SHP77 treated with DMSO at 0.1 percent for 48 hours (cell line): Measurements from ENCODE around the gene KIAA0513.
A peak's percentile ranks its signal among the peaks of the same experiment; 100 is the strongest.

Experiments
- DNase-seq: peaks from one replicate; lab custom pipeline; 2025; lab: John Stamatoyannopoulos, UW

Gene KIAA0513

DNA sequence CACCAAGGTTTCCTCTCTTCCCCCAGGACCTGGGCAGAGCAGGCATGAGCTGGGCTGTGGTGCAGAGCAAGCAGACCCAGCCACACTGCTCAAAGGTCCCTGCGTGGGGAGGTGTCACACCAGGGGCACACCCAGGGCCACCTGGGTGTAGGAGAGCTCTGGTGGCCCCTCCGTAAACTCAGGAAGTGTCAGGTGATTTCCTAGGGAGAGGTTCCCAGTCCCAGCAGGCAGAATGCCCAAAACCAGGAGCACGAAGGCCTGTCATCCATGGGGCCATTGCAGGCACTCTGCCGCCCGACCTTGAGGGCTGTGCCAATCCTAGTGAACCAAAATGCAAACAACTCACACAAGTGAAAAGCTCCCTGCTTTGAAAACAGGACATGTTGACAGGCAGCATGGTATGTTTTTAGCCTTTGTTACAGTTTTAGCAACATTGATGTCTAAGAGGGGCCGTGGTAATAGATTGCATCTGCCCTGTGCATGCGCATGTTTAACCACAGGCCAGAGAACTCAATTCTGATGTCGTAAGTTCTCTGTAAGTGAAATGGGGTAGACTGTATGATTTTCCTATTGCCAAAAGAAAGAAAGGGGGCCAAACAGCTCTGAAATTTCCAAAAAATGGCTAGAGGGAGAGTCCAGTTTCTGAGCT, 63.4 kb downstream of the KIAA0513 start:
- no peak for DNase-seq

DNA sequence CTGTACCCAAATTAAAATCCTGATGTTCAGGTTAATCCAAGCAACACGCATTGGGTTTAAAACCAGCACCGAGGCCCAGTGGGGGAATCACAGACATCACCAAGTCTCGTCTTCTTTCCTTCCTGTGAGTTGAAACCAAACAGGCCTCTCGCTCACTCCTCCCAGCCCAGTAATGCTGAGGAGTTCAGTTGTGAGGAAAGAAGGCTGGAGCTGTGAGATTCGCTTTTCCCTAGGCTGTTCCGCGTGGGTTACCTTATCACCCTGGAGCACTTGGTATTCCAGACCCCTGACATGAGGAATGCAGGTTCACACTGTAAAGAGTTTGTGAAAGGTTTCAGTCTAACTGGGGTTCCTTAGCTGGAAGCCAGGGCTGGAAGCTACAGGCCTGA, 63.9 kb downstream of the KIAA0513 start:
- no peak for DNase-seq

DNA sequence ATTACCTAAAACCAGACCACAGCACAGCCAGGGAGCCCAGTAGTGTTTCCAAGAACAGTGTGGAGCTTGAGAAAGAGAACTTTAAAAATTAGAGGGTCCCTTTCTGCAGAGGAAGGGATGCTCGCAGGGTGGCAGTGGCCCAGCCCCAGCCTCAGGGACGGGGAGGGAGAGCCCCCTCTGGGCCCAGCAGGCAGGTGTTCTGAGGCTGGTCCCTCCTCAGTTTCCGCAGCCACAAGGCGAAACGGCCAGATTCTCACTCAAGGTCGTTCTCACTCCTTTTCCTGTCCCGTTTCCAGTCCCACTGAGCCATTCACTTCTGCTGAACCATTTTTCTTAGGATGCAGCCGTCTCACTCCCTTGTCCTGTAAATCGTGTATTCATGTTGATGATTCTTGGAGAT, 64.7 kb downstream of the KIAA0513 start:
- DNase-seq: no peak

DNA sequence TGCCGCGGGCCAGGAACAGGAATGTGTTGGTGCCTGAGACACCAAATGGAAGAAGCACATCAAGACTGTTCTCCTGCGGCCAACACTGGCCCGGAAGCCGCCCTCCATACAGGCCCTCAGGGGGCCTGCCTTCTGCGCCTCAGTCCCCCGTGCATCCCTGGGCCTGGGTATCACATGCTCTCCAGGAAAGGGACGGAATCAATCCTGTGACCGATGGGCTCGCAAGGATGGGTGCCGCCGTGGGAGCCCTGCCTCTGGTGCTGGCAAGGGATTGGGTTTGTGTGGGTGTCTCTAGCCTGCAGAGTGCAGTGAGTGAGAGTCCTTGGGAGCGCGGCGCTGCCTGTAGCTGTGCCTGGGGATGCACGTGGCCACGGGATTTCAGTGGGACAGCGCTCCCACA, 65.3 kb downstream of the KIAA0513 start:
- no peak for DNase-seq

DNA sequence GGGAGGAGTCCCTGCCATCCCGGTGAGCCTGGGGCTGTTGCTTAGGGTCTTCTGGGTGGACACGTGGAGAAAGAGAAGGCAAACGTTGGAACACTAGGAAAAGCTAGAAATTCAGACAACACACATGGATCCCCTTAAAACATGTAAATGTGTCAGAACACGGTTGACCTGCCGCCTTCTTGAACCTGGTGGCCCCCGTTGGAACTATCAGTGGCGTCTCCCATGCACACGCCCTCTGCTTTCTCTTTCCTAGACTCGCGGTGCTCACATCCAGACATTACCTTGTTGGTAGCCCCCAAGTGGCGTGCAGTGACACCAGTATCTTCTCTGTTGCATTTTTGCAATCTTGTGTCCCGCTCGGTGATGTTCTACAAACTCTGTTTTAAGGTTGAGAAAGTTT, 66.1 kb downstream of the KIAA0513 start:
- DNase-seq: no peak

DNA sequence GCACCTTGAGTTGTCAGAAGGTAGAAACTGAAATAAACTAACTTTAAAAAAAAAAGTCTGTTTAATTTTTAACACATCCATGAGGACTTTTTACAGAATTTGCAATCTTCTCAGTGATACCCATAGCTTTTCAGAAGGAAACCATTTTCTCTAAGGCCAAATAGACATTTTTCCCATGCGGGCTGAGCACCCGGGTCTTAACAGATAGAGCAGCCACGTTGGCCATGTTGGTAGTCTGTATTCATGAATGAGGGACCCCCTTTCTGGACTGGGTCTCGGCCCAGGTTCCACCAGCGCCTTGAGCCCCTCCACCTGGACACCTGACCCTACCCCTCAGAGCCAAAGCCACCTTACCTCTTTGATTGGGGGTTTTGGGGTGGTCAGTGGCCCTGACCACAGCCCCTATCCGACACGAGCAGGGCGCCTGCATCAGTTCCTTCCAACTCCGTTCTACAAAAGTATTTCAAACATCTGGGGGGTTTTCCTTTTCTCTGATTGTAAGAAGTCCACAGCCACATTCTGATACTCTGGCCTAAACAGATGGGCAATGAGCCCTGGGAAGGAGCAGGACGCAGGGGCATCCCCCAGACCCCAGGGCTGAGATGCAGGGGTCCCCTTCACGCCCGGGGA, 66.7 kb downstream of the KIAA0513 start:
- no peak for DNase-seq

DNA sequence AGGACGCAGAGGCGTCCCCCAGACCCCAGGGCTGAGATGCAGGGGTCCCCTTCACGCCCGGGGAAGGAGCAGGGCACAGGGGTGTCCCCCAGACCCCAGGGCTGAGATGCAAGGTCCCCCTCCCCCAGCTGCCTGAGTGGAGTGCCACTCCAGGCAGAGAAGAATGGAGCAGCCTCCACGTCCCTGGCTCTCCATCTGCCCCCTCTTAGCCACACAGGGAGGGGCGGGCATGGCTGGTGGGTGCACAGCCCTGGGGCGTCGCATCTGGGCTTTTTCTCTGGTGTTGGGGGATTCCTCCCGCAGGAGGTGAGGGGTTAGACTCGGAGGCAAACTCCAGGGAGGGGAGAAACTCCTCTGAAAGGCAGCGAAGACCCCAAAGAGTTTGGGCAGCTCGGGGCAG, 67.2 kb downstream of the KIAA0513 start:
- no peak for DNase-seq

DNA sequence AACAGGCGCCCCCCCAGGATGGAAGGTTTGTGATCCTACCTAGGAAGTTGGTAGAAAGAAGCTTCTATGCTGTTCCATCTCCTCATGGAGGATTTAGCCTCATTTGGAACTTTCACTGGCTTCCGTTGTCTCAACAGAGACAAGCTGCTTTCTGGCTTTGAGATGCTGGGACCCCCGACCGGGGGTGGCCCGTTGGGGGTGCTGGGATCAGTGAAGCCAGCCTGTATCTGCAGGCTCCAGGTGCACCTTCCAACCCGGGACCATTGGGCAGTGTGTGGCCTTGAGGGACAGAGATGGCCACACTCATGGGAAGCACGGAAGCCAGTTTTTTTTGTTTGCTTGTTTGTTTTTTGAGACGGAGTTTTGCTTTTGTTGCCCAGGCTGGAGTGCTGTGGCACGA, 69.3 kb downstream of the KIAA0513 start:
- no peak for DNase-seq

DNA sequence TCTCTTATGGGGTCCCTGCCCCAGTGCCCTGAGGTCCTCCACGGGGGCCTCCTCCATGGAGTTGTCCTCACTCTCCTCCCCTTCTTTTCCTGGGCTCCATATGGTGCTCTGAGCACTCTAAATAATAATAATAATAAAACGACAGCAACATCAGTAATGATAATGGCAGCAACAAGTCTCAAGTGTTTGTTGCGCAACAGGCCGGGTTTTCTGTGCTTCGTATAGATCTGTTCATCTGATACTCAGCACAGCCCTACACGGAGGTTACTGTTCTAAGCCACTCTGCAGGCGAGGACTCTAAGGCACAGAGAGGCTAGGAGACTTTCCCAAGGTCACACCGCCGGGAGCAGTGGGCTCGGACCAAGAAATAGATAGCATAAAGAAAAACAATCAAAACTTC, 71.0 kb downstream of the KIAA0513 start:
- no peak for DNase-seq

DNA sequence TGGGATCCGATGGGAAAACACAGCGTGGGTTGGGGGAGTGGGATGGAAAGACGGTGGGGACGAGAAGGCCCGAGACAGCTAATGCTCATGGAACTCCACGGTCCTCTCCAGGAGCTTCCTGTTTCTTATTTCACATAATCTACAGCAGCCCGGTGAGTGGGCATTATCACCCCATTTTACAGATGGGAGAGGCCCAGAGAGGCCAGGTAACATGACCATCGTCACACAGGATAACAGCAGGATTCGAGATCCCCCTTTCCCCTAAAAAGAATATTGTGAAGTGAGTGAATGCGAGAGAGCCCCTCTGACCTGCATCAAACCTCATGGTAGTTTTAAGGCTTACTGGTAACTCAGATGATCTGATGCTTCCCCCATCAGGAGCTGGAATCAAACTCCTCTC, 72.7 kb downstream of the KIAA0513 start:
- DNase-seq: no peak

DNA sequence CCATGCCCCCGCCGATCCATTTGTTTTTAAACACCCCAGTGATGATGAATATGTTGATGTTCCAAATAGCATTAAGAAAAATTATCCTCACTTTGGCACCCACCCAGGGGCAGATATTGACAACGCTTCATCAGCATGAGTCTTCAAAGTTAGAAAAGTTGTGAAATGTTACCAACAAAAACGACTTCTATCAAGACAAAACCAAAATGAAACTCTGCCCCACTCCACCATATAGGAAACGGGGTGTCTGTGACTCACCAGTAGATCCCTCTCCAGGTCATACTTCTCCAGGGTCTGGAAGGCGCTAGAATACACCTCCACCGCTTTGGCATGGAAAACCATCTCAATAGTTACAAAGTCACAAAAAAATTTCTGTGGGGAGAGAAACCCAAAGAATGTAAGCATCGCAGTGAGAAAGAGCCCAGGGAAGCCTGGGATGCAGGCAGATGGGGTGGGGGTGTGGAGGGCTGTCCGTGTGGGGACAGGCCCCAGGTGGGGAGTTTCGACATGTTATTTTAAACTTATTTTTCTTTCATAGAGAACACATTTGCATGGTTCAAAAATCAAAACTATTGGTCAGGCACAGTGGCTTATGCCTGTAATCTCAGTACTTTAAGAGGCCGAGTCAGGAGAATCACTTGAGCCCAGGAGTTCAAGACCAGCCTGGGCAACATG, 74.5 kb downstream of the KIAA0513 start:
- no peak for DNase-seq

DNA sequence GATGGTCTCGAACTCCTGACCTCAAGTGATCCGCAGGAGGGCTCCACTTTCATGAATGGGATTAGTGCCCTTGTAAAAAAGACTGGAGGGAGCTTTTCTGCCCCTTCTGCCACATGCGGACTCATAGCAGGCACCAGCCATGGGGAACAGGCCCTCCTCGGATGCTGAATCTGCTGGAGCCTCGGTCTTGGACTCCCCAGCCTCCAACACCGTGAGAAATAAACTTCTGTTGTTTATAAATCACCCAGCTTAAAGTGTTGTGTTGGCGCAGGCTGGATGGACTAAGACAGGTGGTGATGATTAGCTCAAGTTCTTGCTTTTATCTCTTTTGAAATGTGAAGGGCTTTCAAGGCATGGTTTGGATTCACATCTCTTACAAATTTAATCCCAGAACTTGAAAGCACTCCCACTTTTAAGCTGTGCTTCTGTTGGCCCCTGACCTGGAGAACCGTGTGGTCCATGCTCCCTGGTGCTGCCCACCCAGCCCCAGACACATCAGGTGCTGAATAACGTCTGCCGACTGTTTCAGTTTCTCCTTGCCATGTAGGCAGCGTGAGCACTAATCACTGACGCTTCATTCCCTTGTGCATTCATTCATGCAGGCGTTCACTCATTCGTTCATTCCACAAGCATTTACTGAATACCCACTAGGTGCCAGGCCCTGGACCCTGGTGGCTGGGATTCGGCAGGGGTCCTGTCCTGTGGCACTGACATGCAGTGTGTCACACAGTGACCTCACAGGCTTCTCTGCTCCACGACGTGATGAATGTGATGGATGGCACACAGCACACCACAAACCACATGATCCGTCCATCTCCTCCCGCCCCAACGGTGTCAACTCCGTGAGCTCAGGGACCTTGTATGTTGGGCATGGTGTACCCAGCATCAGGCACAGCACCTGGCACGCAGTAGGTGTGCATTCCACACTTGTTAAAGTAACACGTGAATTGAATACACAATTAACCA, 75.8 kb downstream of the KIAA0513 start:
- no peak for DNase-seq

DNA sequence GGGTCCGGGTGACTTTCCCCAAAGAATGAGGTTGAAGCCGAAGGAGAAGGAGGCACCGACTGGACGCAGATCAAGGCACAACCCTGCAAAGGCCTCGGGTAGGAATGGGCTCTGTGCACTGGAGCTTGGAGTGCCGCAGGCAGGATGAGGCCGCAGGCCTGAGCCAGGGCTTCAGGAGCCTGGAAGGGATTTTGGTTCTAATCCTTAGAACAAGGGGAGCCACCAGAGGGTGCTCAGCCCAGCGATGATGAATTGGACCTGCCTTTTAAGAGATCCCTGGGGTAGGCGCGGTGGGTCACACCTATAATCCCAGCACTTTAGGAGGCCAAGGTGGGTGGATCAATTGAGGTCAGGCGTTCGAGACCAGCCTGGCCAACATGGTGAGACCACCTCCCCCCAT, 76.6 kb downstream of the KIAA0513 start:
- no peak for DNase-seq

DNA sequence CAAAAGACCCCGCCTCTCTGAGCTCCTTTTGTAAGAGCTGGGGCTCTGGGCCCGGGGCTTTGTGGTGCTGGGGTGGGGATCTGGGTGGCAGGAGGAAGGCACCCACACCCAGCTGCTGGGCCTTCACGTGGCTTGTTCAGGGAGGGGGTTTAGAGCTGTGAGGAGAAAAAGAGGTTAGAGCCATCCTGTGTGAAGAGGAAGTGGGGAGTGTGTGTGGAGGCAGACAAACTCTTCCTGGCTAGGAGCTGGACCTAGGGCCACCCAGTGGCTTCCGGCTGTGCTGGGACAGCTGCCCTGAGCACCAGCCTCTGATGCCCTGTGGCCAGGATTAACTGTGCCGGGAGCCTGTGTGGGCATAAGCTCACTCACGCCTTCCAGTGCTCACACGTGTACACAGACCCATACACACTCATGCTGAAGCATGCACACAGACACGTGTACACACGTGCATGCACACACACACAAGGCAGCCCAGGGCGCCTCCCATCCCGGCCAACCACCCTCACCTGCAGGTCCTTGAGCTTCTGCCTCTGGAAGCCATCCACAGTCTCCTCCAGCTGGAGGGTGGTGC, 77.3 kb downstream of the KIAA0513 start:
- peak; percentile 8 for DNase-seq

DNA sequence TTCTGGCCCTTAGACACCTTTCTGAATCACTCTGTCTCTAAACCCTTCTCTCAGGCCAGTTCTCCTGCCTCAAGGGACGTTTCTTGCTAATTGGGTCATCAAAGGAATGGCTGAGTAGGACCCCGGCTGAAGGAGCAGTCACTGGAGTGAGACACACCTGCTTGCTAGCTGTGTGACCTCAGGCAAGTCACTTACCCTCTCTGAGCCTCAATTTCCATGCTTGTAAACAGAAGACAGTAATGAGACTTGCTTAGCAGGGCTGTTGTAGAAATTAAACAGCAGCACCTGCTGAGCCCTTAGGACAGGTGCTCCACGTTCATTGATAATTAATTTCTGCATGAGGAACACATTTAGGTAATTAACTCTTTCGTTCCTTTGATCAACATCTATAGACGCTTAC, 77.9 kb downstream of the KIAA0513 start:
- no peak for DNase-seq

DNA sequence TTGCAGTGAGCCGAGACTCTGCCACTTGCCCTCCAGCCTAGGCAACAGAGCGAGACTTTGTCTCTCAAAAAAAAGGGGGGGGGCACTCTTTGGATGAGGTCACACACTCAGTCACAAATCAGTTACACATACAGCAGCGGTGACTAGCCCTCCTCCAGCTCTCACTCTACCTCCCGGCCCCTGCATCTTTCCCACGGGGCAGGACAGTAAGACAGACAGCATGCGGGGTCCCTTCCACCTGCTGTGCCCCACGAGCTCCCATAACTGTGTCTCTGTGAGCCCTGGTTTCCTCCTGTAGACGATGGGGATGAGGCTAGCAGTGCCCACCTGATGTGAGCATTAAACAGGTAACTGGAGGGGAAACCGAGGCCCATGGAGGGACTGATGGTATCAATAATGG, 79.5 kb downstream of the KIAA0513 start:
- DNase-seq: no peak

DNA sequence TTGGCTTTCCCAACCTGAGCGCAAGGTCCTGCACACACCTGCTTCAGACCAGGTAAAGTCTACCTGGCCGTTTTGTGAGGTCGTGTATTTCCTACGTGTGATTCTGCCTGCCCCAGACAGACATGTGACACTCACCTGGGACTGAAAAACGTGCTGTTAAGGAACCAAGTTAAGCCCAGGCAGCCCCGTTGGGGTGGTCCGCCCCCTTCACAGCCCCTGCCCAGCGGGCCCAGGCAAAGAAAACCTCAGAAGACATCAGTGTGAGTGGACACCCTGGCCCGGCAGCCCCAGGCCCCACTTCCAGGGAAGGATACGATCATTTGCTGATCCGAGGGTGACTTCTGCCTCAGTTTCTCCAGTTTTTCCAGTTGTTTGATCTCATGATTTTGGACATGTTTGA, 79.9 kb downstream of the KIAA0513 start:
- DNase-seq: no peak

DNA sequence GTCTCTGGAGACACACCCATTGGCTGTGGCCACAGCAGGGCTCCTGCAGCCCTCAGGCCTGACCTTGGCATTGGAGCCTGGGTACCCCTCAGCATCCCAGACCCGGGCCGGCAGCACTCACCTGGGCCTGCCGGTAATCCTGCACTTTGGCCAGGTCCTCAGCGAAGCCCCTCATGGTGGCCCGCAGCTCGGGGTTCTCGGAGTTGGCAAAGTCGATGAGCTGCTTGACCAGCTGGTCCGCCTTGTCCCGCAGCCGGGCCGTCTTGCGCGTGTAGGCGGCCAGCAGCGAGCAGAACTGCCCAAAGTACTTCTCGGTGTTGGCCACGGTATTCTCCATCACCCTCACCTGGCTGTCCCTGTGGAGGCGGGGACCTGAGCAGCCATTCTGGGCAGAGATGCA, 82.5 kb downstream of the KIAA0513 start:
- DNase-seq: no peak

DNA sequence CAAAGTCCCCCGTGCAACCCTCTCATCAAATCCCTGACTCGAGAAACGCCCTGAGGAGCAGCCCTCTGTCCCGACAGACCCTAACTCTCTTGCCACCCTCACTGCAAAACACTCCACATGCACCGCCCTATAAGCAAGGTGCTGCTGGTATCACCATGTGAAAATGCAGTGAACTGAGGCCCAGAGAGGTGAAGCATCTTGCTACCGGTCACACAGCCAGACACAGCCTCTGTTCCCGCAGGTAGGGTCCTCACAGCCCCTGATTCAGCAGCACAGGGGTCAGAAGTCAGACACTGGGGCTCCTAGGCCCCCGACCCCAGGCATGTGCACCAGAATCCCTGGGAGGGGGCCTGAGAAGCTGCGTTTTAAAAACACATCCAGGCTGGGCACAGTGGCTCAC, 83.6 kb downstream of the KIAA0513 start:
- no peak for DNase-seq

DNA sequence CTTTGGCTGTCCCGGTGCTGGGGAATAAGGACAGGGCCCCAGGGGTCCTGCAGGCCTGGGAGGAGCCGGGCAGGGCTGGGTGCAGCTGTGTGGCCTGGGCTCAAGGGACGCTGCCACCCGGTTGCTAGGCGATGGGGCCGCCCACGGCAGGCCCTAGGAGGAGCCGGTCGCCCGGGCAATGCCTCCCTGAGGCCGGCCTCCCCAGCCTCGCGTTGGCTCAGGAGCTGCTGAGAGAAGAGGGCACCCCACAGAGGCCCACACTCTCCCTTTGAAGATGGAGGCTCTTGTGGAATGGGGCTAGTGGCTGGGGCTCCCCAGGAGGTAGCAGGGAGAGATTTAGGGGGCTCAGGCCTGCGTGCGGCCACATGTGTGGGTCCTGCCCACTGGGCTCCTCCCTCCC, 84.8 kb downstream of the KIAA0513 start, which contains the start of gene CIBAR2:
Gene CIBAR2 (minus strand): TSS at position 109 of the 400 bp plus-strand sequence. CDS start 120 bp downstream, outside the sequence.
- no peak for DNase-seq

DNA sequence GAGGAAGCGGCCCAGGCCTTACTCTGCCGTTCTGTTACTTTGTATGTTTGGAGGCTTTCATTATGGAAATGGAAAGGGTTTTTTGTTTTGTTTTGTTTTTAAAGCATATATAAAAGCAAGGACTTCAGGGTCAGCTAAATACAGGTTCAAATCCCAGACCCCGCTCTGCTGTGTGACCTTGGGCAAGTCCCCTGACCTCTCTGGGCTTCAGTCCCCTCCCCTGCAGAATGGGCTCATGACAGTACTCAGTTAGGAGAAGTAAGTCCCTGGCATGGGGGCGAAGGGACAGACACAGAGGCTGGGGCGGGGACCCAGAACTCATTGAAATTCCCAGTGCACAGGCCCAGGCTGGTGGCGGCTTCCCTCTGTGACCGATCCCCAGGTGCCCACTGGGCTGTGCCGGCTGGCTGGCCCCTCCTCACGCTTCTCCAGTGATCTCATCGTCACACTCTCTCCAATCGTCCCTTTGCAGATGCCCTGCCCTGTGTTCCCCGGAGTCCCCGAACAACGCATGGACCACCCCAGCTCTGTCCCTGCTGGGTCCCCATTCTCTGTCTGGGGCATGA, 85.7 kb downstream of the KIAA0513 start:
- no peak for DNase-seq

DNA sequence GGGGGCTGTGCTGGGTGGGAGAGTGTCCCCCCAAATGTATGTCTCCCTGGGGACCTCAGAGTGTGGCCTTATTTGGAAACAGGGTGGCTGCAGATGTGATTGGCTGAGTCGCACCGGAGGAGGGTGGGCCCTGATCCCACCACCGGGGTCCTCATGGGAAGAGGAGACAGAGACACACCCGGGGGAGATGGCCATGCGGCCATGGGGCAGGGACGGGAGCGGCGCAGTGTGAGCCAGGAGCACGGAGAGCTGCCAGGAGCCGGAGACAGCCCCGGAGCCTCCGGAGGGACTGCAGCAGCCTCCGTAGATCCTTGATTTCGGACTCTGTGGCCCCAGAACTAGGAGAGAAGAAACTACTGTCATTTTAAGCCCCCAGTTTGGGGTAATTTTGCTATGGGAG, 86.3 kb downstream of the KIAA0513 start:
- no peak for DNase-seq
